ENCODE data around the gene ZNF484. TPM values are rescaled to one million over a fixed set of nuclear protein-coding genes. Genes with fewer than 3 reads are reported as not detected.

ZNF484 gene
- total RNA-seq, 1 experiment from 2014 or later, result 7.2 TPM

DNA sequence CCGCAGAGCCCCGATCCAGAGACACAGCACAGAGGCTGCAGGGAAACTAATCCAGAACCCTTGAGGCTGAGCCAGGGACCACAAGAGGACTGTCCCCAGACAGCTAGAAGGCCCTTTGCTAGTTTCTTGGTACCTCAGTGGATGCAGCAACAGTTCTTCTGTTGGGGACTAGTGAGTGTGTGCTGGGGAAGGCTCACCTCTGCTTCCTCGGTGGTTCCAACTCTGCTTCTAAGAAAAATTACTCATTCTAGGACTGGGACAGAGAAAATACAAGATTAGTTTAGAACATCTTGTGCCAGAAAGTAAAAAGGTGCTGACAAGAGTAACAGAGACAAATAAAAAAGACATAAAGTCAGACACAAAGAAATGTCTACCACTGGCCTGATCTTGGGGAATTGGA, 19.5 kb upstream of the ZNF484 start:
- Histone ChIP-seq H3K9ac (ENCODE audit: low read length) (no peak overlapping the region), H3K4me3 (replicated peaks in 1 of 2; ENCODE audit: low read depth in 1 of 2, low read length in 2 of 2) (no peak overlapping the region), H2AFZ (ENCODE audit: low read depth, low read length, poor library complexity, severe bottlenecking) (no peak overlapping the region), H3K9me2 (ENCODE audit: insufficient read depth) (no peaks in the 10 kb centered on the region), H3K79me2 (ENCODE audit: insufficient read depth, low read length) (no peaks in the 10 kb centered on the region), H3K27ac (ENCODE audit: low read depth, low read length) (no peak overlapping the region), H3K4me1 (ENCODE audit: control insufficient read depth in 1 of 2, insufficient read depth in 2 of 2, low read length in 2 of 2) (no peaks in the 10 kb centered on the region), H3K27me3 (ENCODE audit: insufficient read depth, low read length) (no peaks in the 10 kb centered on the region), H3K36me3 (ENCODE audit: control insufficient read depth in 1 of 2, insufficient read depth in 2 of 2, low read length in 2 of 2) (no peaks in the 10 kb centered on the region), H3K4me2 (ENCODE audit: low read length) (no peak overlapping the region), H4K20me1 (ENCODE audit: insufficient read depth) (no peaks in the 10 kb centered on the region), H3K9me3 (ENCODE audit: control insufficient read depth in 1 of 2, insufficient read depth in 1 of 2, low read depth in 1 of 2, low read length in 2 of 2) (no peaks in the 10 kb centered on the region)
- ChIA-PET RAD21 (ENCODE audit: low non-redundant PET in 1 of 2, low total read pairs in 2 of 2, uncharacterized antibody in 2 of 2, unreplicated experiment in 2 of 2) (no interaction called here), POLR2A (no interaction called here), CTCF (no interaction called here)
- no peak for ATAC-seq
- DNase-seq (ENCODE audit: low read depth, low spot score), result no peak
- BruUV-seq (replicated peaks), result no TSS peak
- TF ChIP-seq, protein P1, sequence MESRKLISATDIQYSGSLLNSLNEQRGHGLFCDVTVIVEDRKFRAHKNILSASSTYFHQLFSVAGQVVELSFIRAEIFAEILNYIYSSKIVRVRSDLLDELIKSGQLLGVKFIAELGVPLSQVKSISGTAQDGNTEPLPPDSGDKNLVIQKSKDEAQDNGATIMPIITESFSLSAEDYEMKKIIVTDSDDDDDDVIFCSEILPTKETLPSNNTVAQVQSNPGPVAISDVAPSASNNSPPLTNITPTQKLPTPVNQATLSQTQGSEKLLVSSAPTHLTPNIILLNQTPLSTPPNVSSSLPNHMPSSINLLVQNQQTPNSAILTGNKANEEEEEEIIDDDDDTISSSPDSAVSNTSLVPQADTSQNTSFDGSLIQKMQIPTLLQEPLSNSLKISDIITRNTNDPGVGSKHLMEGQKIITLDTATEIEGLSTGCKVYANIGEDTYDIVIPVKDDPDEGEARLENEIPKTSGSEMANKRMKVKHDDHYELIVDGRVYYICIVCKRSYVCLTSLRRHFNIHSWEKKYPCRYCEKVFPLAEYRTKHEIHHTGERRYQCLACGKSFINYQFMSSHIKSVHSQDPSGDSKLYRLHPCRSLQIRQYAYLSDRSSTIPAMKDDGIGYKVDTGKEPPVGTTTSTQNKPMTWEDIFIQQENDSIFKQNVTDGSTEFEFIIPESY (IDR thresholded peaks at IDR 0.05; ENCODE audit: extremely low read depth, insufficient replicate concordance, low read length), result no peak
- intact Hi-C loops (cut with micrococcal nuclease), result no loop called here

DNA sequence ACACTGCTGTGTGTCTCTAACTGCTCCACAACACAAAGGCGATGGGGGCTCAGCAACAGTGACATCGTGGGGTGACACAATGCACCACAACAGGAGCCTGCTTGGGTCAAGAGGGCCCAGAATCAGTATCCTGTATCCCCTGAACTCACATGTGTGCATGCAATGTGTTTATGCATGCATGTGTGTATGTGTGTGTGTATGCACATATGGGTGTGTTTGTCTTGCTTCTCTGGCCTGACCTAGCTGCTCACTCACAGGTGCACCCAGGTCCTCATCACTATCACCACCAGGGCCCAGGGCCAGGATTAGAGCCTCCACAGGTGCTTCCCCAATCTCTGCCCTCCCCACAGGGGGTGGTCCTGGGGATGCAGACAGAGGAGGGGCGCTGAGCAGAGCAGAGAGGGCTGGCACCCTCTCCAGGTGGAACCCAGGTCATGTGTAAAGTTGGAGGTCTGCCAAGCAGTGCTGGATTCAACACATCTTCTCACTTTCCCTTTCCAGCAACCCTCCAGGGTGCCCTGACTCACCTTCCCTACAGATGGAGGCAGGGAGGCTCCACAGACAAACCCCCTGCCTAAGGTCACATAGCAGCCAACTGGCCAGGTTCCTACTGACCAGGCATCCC, 18.1 kb upstream of the ZNF484 start:
- ChIA-PET RAD21 (ENCODE audit: low non-redundant PET in 1 of 2, low total read pairs in 2 of 2, uncharacterized antibody in 2 of 2, unreplicated experiment in 2 of 2) (no interaction called here), POLR2A (no interaction called here), CTCF (no interaction called here)
- Histone ChIP-seq H3K4me3 (replicated peaks in 1 of 2; ENCODE audit: low read depth in 1 of 2, low read length in 2 of 2) (no peak overlapping the region), H3K9ac (ENCODE audit: low read length) (no peak overlapping the region), H3K4me2 (ENCODE audit: low read length) (no peak overlapping the region), H3K9me3 (ENCODE audit: control insufficient read depth in 1 of 2, insufficient read depth in 1 of 2, low read depth in 1 of 2, low read length in 2 of 2) (no peaks in the 10 kb centered on the region), H3K4me1 (ENCODE audit: control insufficient read depth in 1 of 2, insufficient read depth in 2 of 2, low read length in 2 of 2) (no peaks in the 10 kb centered on the region), H3K9me2 (ENCODE audit: insufficient read depth) (no peaks in the 10 kb centered on the region), H3K79me2 (ENCODE audit: insufficient read depth, low read length) (no peaks in the 10 kb centered on the region), H3K27ac (ENCODE audit: low read depth, low read length) (no peak overlapping the region), H4K20me1 (ENCODE audit: insufficient read depth) (no peaks in the 10 kb centered on the region), H2AFZ (ENCODE audit: low read depth, low read length, poor library complexity, severe bottlenecking) (no peak overlapping the region), H3K36me3 (ENCODE audit: control insufficient read depth in 1 of 2, insufficient read depth in 2 of 2, low read length in 2 of 2) (no peaks in the 10 kb centered on the region), H3K27me3 (ENCODE audit: insufficient read depth, low read length) (no peaks in the 10 kb centered on the region)
- ATAC-seq, result no peak
- DNase-seq (ENCODE audit: low read depth, low spot score), result no peak
- intact Hi-C loops (cut with micrococcal nuclease), result no loop called here
- TF ChIP-seq POLR2AphosphoS5 (IDR thresholded peaks at IDR 0.05; ENCODE audit: low read depth, low read length), result no peak
- TF ChIP-seq JUND (IDR thresholded peaks at IDR 0.05), result no peak
- TF ChIP-seq POLR2A (IDR thresholded peaks at IDR 0.05; ENCODE audit: borderline replicate concordance, extremely low read depth, insufficient read depth, insufficient read length), result no peak
- TF ChIP-seq, protein P2, sequence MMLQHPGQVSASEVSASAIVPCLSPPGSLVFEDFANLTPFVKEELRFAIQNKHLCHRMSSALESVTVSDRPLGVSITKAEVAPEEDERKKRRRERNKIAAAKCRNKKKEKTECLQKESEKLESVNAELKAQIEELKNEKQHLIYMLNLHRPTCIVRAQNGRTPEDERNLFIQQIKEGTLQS (IDR thresholded peaks at IDR 0.05), result no peak
- TF ChIP-seq CBX3 (IDR thresholded peaks at IDR 0.05; ENCODE audit: low read depth), result no peak
- no peak for TF ChIP-seq EGR1 (IDR thresholded peaks at IDR 0.05; ENCODE audit: low read depth)
- TF ChIP-seq ELF1 (IDR thresholded peaks at IDR 0.05; ENCODE audit: borderline replicate concordance, low read depth), result no peak
- no peak for TF ChIP-seq EZH2 (IDR thresholded peaks at IDR 0.05)
- no peak for TF ChIP-seq TCF7L2 (IDR thresholded peaks at IDR 0.05; ENCODE audit: borderline replicate concordance, extremely low read depth, insufficient read depth, insufficient read length)
- no peak for TF ChIP-seq YY1 (IDR thresholded peaks at IDR 0.05; ENCODE audit: extremely low read depth, insufficient replicate concordance, low read depth, low read length)
- no peak for TF ChIP-seq FOSL1 (IDR thresholded peaks at IDR 0.05; ENCODE audit: low read depth)
- BruUV-seq (replicated peaks), result no TSS peak
